GM10248 (cell line): ENCODE results near the gene LINS1.

Experiments
- CTCF ChIA-PET: fragments of 300-600 bp; sonication (Branson Sonifier 250); formaldehyde crosslinking; extraction: SDS; loops from one replicate; lab custom pipeline; 2021; ENCODE audit warnings: antibody characterized with exemption; lab: Yijun Ruan, JAX
- POLR2A ChIA-PET: fragments of 350-650 bp; sonication (Branson Sonifier 250); formaldehyde crosslinking; extraction: SDS; loops from one replicate; lab custom pipeline; 2020; ENCODE audit warnings: antibody characterized with exemption; lab: Yijun Ruan, JAX
- DNase-seq: peaks from one replicate; pipeline ENCODE4 v3.0.0; 2012; ENCODE audit errors: extremely low spot score
- CTCF ChIP-seq: IDR thresholded peaks from 2 replicates; pipeline ENCODE4 v1.5.1; 2012; ENCODE audit warnings: mild to moderate bottlenecking, low read depth; ENCODE audit errors: extremely low read depth, missing control alignments, control extremely low read depth

LINS1 gene

GRCh38 chr15:100627789-100628395 is 25.9 kb upstream of the LINS1 start:
- peak; percentile 57 for DNase-seq
- peak; percentile 77 for TF ChIP-seq CTCF
- ChIA-PET POLR2A (no interaction called here), CTCF (interaction anchor here (0.7 to 1.6 kb wide), 7 partner anchors 9 to 380 kb away, joined by 3 to 17 read pairs (median 4); no protein-coding TSS in a partner anchor)

- CTCF ChIA-PET: interaction anchor here (1.2 kb wide), 1 partner anchor 159 kb away, joined by 3 read pairs; no protein-coding TSS in a partner anchor
- DNase-seq: no peak
- no peak for TF ChIP-seq CTCF
- POLR2A ChIA-PET: no interaction called here
These were observed 21.3 kb upstream of the LINS1 start for GRCh38 chr15:100623301-100623700.

GRCh38 chr15:100616700-100617099 is 14.7 kb upstream of the LINS1 start:
- ChIA-PET CTCF (interaction anchor here (1.3 to 3.4 kb wide), 5 partner anchors 9 to 391 kb away, joined by 4 to 15 read pairs (median 4); no protein-coding TSS in a partner anchor), POLR2A (no interaction called here)
- no peak for TF ChIP-seq CTCF
- DNase-seq: no peak

- no peak for DNase-seq
- no peak for TF ChIP-seq CTCF
- ChIA-PET CTCF (interaction anchor here (1.0 to 1.5 kb wide), 4 partner anchors 20 to 302 kb away, joined by 3 to 4 read pairs (median 4); no protein-coding TSS in a partner anchor), POLR2A (no interaction called here)
These were observed 13.8 kb upstream of the LINS1 start for GRCh38 chr15:100615801-100616200.

- CTCF ChIA-PET: interaction anchor here (0.9 to 1.9 kb wide), 5 partner anchors 12 to 393 kb away, joined by 3 to 5 read pairs (median 3); no protein-coding TSS in a partner anchor
- POLR2A ChIA-PET: no interaction called here
- no peak for TF ChIP-seq CTCF
- DNase-seq: no peak
These were observed 12.9 kb upstream of the LINS1 start for GRCh38 chr15:100614918-100615317.

- no peak for TF ChIP-seq CTCF
- ChIA-PET CTCF (interaction anchor here (1.2 to 1.9 kb wide), 3 partner anchors 10 to 394 kb away, joined by 3 to 5 read pairs (median 3); no protein-coding TSS in a partner anchor), POLR2A (interaction anchor here (0.6 kb wide), 1 partner anchor 409 kb away, joined by 5 read pairs; no protein-coding TSS in a partner anchor)
- DNase-seq: no peak
These were observed 12.4 kb upstream of the LINS1 start for GRCh38 chr15:100614336-100614735.
